ENCODE results near the gene MUTYH. TPM values are rescaled to one million over a fixed set of nuclear protein-coding genes. Genes with fewer than 3 reads are reported as not detected.

The MUTYH gene
- polyA plus RNA-seq, 2 of the 4 experiments (the other 2 are of a cell fraction): 9.0 to 12.4 TPM

GRCh38 chr1:45300669-45300997 lies 39.6 kb downstream of the MUTYH start:
- Histone ChIP-seq H3K27ac (no peak overlapping the region), H3K9me3 (no peaks in the 10 kb centered on the region), H3K4me2 (no peak overlapping the region), H3K4me3 (no peak overlapping the region), H3K4me1 (peaks cover 7% of the 10 kb centered on the region)
- FAIRE-seq: no peak
- 22% methylated on average over 2 of the region's 2 CpGs for WGBS (ENCODE audit: missing lambda C conversion rate)
- CTCF ChIA-PET: interaction anchor here (0.5 to 17.3 kb wide), 17 partner anchors 9 to 507 kb away, joined by 3 to 488 read pairs (median 3); partner anchors contain the start of genes HECTD3 and UROD
- POLR2A ChIA-PET: interaction anchor here (1.0 kb wide), 1 partner anchor 286 kb away, joined by 4 read pairs; no protein-coding TSS in a partner anchor
- DNase-seq (ENCODE audit: low read depth in 1 of 2, low spot score in 1 of 2): no peak
- TF ChIP-seq RARB (CRISPR knock-in tag; IDR thresholded peaks at IDR 0.05) (no peak), MAZ (IDR thresholded peaks at IDR 0.05; ENCODE audit: borderline replicate concordance, low read depth, low read length) (no peak), RNF2 (IDR thresholded peaks at IDR 0.05; ENCODE audit: borderline replicate concordance, low read depth) (no peak), HOXB13 (CRISPR knock-in tag; IDR thresholded peaks at IDR 0.05; ENCODE audit: low read depth) (no peak), MAFK (IDR thresholded peaks at IDR 0.05; ENCODE audit: partially characterized antibody) (no peak), CEBPB (IDR thresholded peaks at IDR 0.05) (no peak), NFE2L2 (conservative IDR thresholded peaks at IDR 0.05; ENCODE audit: low read length) (no peak), POLR2AphosphoS2 (conservative IDR thresholded peaks at IDR 0.05; ENCODE audit: low read length) (no peak), NPAS2 (CRISPR knock-in tag; IDR thresholded peaks at IDR 0.05; ENCODE audit: borderline replicate concordance) (no peak), TP53 (CRISPR knock-in tag; IDR thresholded peaks at IDR 0.05) (no peak), GATA3 (IDR thresholded peaks at IDR 0.05; ENCODE audit: borderline replicate concordance) (no peak), KDM5A (IDR thresholded peaks at IDR 0.05) (no peak), CHD4 (IDR thresholded peaks at IDR 0.05; ENCODE audit: borderline replicate concordance) (no peak), HDAC2 (IDR thresholded peaks at IDR 0.05) (no peak), USF2 (IDR thresholded peaks at IDR 0.05) (no peak), E2F6 (IDR thresholded peaks at IDR 0.05; ENCODE audit: borderline replicate concordance, low read depth) (no peak), ESRRA (IDR thresholded peaks at IDR 0.05; ENCODE audit: borderline replicate concordance, low read length) (no peak), ELK1 (IDR thresholded peaks at IDR 0.05; ENCODE audit: low read depth, low read length) (no peak), JUN (IDR thresholded peaks at IDR 0.05) (no peak)
- no peak for ATAC-seq

DNA sequence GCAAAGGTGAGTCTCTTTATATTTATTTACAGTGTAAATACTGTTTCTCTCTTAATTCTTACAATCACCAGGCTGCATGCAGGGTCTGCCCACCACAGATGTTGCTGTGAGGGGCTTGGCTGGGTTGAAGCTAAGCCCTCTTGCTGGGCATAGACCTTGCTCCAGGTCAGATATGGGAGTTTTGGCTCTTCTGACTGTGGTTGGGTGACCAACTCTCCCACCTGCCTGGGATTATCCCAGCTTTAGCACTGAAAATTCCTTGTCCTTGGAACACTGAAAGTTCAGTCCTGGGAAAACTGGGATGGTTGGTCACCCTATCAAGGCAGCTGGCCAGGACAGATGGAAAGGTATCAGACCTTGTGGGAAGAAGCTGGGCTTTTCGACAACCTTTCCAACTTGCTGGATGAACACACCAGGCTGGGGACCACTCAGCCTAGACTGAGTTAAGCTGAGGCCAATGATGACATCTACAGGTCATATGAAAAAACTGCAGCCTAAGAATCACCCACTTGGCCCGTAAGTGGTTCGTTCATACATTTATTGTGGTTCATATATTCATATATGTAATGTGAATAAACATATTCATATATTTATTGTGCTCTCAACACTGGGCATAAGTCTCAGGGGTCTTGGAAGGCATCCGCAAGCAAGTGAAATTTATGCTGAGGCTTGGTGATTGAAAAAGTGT lies 40.1 kb downstream of the MUTYH start:
- peak; percentile 50 to 73 for DNase-seq (ENCODE audit: low read depth in 1 of 2, low spot score in 1 of 2)
- peak in 1 of 2 experiments; percentile 56; a peak in 3 of 6 replicates for ATAC-seq
- TF ChIP-seq RAD21 (conservative IDR thresholded peaks at IDR 0.05 in 1 of 2, IDR thresholded peaks at IDR 0.05 in 1 of 2) (peak; percentile 88 to 90), MAZ (IDR thresholded peaks at IDR 0.05; ENCODE audit: borderline replicate concordance, low read depth, low read length) (no peak), POLR2A (IDR thresholded peaks at IDR 0.05; ENCODE audit: low read length) (no peak), MAFK (IDR thresholded peaks at IDR 0.05; ENCODE audit: partially characterized antibody) (no peak), SMC3 (IDR thresholded peaks at IDR 0.05) (peak; percentile 78)
- TF ChIP-seq, protein P1, sequence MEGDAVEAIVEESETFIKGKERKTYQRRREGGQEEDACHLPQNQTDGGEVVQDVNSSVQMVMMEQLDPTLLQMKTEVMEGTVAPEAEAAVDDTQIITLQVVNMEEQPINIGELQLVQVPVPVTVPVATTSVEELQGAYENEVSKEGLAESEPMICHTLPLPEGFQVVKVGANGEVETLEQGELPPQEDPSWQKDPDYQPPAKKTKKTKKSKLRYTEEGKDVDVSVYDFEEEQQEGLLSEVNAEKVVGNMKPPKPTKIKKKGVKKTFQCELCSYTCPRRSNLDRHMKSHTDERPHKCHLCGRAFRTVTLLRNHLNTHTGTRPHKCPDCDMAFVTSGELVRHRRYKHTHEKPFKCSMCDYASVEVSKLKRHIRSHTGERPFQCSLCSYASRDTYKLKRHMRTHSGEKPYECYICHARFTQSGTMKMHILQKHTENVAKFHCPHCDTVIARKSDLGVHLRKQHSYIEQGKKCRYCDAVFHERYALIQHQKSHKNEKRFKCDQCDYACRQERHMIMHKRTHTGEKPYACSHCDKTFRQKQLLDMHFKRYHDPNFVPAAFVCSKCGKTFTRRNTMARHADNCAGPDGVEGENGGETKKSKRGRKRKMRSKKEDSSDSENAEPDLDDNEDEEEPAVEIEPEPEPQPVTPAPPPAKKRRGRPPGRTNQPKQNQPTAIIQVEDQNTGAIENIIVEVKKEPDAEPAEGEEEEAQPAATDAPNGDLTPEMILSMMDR (IDR thresholded peaks at IDR 0.05): peak; percentile 80
- TF ChIP-seq, protein P2, sequence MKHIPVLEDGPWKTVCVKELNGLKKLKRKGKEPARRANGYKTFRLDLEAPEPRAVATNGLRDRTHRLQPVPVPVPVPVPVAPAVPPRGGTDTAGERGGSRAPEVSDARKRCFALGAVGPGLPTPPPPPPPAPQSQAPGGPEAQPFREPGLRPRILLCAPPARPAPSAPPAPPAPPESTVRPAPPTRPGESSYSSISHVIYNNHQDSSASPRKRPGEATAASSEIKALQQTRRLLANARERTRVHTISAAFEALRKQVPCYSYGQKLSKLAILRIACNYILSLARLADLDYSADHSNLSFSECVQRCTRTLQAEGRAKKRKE (CRISPR knock-in tag; IDR thresholded peaks at IDR 0.05; ENCODE audit: low read depth): no peak
- H3K4me1 ChIP-seq: peaks cover 7% of the 10 kb centered on the region
- POLR2A ChIA-PET: interaction anchor here (1.0 kb wide), 1 partner anchor 286 kb away, joined by 4 read pairs; no protein-coding TSS in a partner anchor
- CTCF ChIA-PET: interaction anchor here (0.5 to 17.3 kb wide), 25 partner anchors 8 to 507 kb away, joined by 3 to 488 read pairs (median 3); partner anchors contain the start of genes EIF2B3, HECTD3 and UROD
- H3K27ac ChIP-seq: no peak overlapping the region
- no peaks in the 10 kb centered on the region for H3K9me3 ChIP-seq
- 4% methylated on average over 4 of the region's 4 CpGs for WGBS (ENCODE audit: missing lambda C conversion rate)
- H3K4me2 ChIP-seq: no peak overlapping the region
- no peak for FAIRE-seq
- H3K4me3 ChIP-seq: no peak overlapping the region

Data from A549 (cell line).